RCC 7860 (cell line): ENCODE measurements around the gene BCAS3.
"Not testable (repeated sequence)": the region's sequence is repeated elsewhere in the genome, so short reads cannot be mapped to it uniquely, and the experiment has no call there.

Experiments used
- DNase-seq: peaks from one replicate; pipeline ENCODE4 v3.0.0-alpha.2; 2015; ENCODE audit warnings: low spot score
- FAIRE-seq: peaks from 2 replicates; lab custom pipeline; 2012; peaks lifted over from hg19 to GRCh38; lab: Jason Lieb, UNC

BCAS3 gene

DNA sequence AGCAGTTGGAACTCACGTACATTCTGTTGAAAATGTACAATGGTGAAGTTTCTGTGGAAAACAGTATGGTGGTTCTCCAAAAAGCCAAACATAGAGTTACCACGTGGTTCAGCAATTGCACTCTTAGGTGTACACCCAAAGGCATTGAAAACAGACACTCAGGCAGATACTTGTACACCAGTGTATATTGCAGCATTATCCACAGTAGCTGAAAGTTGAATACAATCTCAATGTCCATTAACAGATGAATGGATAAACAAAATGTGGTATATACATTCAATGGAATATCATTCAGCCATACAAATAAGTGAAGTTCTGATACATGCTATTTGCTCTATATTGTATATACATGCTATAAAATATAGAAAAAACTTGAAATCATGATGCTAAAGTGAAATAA, 745.2 kb downstream of the BCAS3 start:
- FAIRE-seq (no peak), DNase-seq (no peak)

GRCh38 chr17:61423967-61424649, 746.5 kb downstream of the BCAS3 start:
- no peak for FAIRE-seq
- no peak for DNase-seq

DNA sequence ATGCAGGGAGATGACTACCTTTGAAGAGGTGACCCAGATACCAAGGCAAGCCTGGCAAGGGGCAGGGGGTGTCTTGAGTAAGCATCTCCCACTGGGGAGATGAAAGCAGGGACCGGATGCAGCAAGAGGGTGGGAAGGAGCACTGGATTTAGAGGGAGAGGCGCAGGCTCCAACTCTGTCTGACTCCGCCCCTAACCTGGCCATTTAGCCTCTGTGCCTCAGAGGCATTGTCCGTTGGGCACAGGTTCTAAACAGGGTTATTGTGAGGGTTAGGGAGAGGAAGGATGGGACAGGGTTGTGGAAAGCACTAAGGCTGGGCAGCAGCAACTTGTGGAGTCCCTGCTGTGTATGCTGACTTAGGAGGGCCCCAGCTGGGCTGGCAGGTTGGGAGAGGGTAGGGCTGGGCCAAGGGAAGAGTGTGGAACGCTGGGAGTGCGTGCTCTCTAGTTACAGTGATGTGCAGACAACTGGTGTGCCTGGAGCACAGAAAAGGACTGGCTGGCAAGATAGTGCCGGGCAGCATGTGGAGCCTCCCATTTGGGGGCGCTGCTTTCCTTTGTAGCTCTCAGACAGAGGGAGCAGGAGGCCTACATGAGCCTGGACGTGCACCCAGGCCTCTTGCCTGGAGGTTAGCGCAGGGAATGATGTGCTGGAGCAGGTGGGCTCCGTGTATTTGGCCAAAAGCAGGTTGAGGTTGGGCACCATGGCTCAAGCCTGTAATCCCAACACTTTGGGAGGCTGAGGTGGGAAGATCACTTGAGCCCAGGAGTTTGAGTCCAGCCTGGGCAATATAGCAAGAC, 748.2 kb downstream of the BCAS3 start:
- FAIRE-seq (no peak), DNase-seq (no peak)

- DNase-seq: peak; percentile 82
- FAIRE-seq: peak; percentile 84
These were observed 749.0 kb downstream of the BCAS3 start for GRCh38 chr17:61426482-61427304.

GRCh38 chr17:61427567-61427966, 749.9 kb downstream of the BCAS3 start:
- no peak for FAIRE-seq
- DNase-seq: peak; percentile 19

DNA sequence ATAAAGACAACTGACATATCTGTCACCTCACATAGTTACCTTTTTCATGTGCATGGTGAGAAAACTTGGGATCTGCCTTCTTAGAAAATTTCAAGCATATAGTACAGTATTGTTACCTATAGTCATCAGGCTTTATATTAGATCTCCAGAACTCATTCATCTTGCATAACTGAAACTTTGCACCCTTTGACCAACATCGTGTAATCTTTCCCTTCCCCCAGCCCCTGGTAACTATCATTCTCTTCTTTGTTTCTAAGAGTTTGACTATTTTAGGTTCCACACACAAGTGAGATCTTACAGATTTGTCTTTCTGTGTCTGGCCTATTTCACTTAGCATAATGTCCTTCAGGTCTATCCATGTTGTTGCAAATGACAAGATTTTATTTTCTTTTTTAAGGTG, 751.6 kb downstream of the BCAS3 start:
- DNase-seq (no peak), FAIRE-seq (no peak)

DNA sequence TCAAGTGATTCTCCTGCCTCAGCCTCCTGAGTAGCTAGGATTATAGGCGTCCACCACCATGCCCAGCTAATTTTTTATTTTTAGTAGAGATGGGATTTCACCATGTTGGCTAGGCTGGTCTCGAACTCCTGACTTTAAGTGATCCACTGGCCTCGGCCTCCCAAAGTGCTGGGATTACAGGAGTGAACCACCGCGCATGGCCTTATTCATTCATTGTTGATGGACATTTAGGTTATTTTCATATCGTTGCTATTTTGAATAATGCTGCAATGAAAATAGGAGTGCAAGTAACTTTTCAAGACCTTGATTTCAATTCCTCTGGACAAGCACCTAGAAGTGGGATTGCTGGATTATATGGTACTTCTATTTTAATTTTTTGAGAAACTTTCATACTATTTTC, 752.2 kb downstream of the BCAS3 start:
- not testable (repeated sequence) for FAIRE-seq, DNase-seq

DNA sequence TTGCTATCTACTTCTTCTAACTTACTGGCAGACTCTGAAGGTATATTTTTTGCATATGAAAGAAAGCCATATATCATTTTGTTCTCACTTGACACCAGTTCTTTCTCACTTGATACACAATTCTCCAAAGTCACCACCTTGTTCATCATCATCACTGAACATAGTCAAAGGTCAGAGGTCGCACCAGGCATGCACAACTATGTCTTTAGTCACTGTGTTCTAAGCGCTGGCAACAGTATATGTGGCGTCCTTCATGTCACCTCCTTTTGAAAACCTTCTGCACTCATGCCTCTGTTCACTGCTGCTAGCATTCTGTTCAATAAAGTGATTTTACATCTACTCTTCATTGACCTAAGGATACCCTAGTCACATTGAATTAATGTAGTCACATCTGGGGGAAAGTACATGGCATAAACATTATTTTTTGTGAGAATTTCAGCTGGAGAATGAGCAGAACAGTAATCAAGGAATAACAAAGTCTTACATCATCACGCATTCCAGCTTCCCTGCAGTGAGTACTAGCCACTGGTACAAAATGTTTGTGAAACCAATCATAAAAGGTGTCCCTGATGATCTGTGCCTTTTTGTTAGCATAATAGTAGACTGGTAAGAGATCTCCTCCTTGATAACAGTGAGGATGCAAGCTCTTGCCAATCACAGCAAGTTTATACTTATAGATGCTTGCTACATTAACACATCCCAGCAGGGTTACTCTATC, 754.1 kb downstream of the BCAS3 start:
- no peak for FAIRE-seq

GRCh38 chr17:61436273-61436672, 758.6 kb downstream of the BCAS3 start:
- FAIRE-seq (no peak), DNase-seq (no peak)

More for the DNA sequence above, 754.1 kb downstream of the BCAS3 start:
- DNase-seq: peak; percentile 38

GRCh38 chr17:61436995-61437704, 759.5 kb downstream of the BCAS3 start:
- FAIRE-seq: no peak
- DNase-seq: no peak

- DNase-seq: no peak
These were observed 763.0 kb downstream of the BCAS3 start for GRCh38 chr17:61440697-61441096.

GRCh38 chr17:61441507-61441906, 763.9 kb downstream of the BCAS3 start:
- FAIRE-seq: not testable (repeated sequence)

More at GRCh38 chr17:61440697-61441096, 763.0 kb downstream of the BCAS3 start:
- no peak for FAIRE-seq

DNA sequence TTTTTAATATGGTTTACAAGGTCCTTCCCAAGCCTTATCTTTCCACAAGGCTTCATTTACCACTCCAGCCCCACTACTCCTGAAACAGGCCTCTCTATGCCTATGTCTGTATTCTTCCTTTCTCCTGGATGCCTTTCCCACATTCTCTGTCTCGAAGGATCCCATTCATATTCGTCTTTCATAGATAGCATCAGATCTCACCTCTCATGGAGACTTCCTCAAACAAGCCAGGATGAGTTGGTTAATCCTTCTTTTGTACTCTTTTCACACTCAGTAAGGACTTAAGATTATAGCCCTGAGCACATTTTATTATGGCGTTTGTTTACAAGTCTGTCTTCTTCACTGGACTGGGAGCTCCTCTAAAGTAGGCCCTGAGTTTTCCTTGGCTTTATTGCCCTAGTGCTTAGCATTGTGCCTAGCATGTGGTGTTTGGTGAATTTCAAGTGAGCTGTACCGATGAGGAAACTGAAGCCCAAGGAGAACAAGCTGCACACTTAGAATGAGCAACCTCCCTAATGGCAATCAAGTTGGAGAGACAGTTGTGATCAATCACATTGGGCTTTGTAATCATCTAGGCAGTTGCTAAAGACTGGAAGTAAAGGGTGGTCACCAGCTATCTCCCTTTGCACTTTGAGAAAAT, 764.6 kb downstream of the BCAS3 start:
- DNase-seq: no peak
- no peak for FAIRE-seq

More at GRCh38 chr17:61441507-61441906, 763.9 kb downstream of the BCAS3 start:
- DNase-seq: not testable (repeated sequence)
